ENCODE data around the gene GNA12.

- TF ChIP-seq, protein P1, sequence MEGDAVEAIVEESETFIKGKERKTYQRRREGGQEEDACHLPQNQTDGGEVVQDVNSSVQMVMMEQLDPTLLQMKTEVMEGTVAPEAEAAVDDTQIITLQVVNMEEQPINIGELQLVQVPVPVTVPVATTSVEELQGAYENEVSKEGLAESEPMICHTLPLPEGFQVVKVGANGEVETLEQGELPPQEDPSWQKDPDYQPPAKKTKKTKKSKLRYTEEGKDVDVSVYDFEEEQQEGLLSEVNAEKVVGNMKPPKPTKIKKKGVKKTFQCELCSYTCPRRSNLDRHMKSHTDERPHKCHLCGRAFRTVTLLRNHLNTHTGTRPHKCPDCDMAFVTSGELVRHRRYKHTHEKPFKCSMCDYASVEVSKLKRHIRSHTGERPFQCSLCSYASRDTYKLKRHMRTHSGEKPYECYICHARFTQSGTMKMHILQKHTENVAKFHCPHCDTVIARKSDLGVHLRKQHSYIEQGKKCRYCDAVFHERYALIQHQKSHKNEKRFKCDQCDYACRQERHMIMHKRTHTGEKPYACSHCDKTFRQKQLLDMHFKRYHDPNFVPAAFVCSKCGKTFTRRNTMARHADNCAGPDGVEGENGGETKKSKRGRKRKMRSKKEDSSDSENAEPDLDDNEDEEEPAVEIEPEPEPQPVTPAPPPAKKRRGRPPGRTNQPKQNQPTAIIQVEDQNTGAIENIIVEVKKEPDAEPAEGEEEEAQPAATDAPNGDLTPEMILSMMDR (IDR thresholded peaks at IDR 0.05) = no peak
- no peak for TF ChIP-seq POLR2A (IDR thresholded peaks at IDR 0.05)
Measured at GRCh38 chr7:2796358-2797352, 47.5 kb downstream of the GNA12 start.

Data from thyroid gland (tissue), 4 donors.